GM23248 (cell line): Measurements from ENCODE around the gene MVB12B. TPM values are rescaled to one million over a fixed set of nuclear protein-coding genes. Genes with fewer than 3 reads are reported as not detected.

Experiments
- DNase-seq: peaks from one replicate; pipeline ENCODE4 v3.0.0-alpha.2; 2015
- H2AFZ ChIP-seq: fragments of 200-600 bp; sonication (generic); 2 replicates; pipeline ENCODE4 v1.6.1; 2016; ENCODE audit warnings: antibody characterized with exemption
- H3F3A ChIP-seq: fragments of 200-600 bp; sonication (generic); 2 replicates; pipeline ENCODE4 v1.6.1; 2016; ENCODE audit warnings: mild to moderate bottlenecking, antibody characterized with exemption, mixed run types; ENCODE audit not compliant: insufficient read depth
- H3K27ac ChIP-seq: fragments of 200-600 bp; sonication (generic); 2 replicates; pipeline ENCODE4 v1.5.1; 2016; ENCODE audit warnings: mild to moderate bottlenecking
- H3K27me3 ChIP-seq: fragments of 200-600 bp; sonication (generic); replicated peaks from 2 replicates; pipeline ENCODE4 v1.6.1; 2016; ENCODE audit warnings: mild to moderate bottlenecking; ENCODE audit not compliant: insufficient read depth
- H3K36me3 ChIP-seq: fragments of 200-600 bp; sonication (generic); 2 replicates; pipeline ENCODE4 v1.6.1; 2016; ENCODE audit warnings: low read depth, mild to moderate bottlenecking
- H3K4me1 ChIP-seq: fragments of 200-600 bp; sonication (generic); 2 replicates; pipeline ENCODE4 v1.6.1; 2016; ENCODE audit warnings: mild to moderate bottlenecking; ENCODE audit not compliant: insufficient read depth
- H3K4me2 ChIP-seq: fragments of 200-600 bp; sonication (generic); one replicate; pipeline ENCODE4 v1.6.1; 2016; ENCODE audit warnings: mild to moderate bottlenecking; ENCODE audit not compliant: unreplicated experiment
- H3K4me3 ChIP-seq: fragments of 200-600 bp; sonication (generic); 2 replicates; pipeline ENCODE4 v1.5.1; 2016; ENCODE audit warnings: mild to moderate bottlenecking
- H3K79me2 ChIP-seq: fragments of 200-600 bp; sonication (generic); 2 replicates; pipeline ENCODE4 v1.6.1; 2016; ENCODE audit warnings: mild to moderate bottlenecking; ENCODE audit not compliant: insufficient read depth
- H3K9ac ChIP-seq: fragments of 200-600 bp; sonication (generic); 2 replicates; pipeline ENCODE4 v1.6.1; 2016; ENCODE audit warnings: mild to moderate bottlenecking
- H3K9me2 ChIP-seq: fragments of 200-600 bp; sonication (generic); 2 replicates; pipeline ENCODE4 v1.6.1; 2016; ENCODE audit warnings: mixed run types, mild to moderate bottlenecking, moderate library complexity; ENCODE audit not compliant: insufficient read depth
- H3K9me3 ChIP-seq: fragments of 200-600 bp; sonication (generic); one replicate; pipeline ENCODE4 v1.6.1; 2017; ENCODE audit warnings: low read depth
- H4K20me1 ChIP-seq: fragments of 200-600 bp; sonication (generic); 2 replicates; pipeline ENCODE4 v1.6.0; 2016; ENCODE audit not compliant: insufficient read depth
- EZH2 ChIP-seq: fragments of 200-600 bp; sonication (generic); IDR thresholded peaks from 2 replicates; pipeline ENCODE4 v1.6.1; 2018; ENCODE audit warnings: antibody characterized with exemption, mild to moderate bottlenecking; ENCODE audit not compliant: insufficient read depth, poor library complexity, severe bottlenecking
- EZH2phosphoT487 ChIP-seq: fragments of 200-600 bp; sonication (generic); IDR thresholded peaks from 2 replicates; pipeline ENCODE4 v1.6.1; 2018; ENCODE audit warnings: antibody characterized with exemption, moderate library complexity, mild to moderate bottlenecking, low read depth; ENCODE audit not compliant: insufficient read depth
- WGBS, 2 experiments: methylation state at CpG; one replicate each; pipeline ENCODE4 v1.1.6; 2015 to 2017; ENCODE audit warnings: low lambda C conversion rate in 2 of 2, low coverage in 1 of 2; ENCODE audit errors: missing lambda C conversion rate in 2 of 2; 5-methylcytosine and 5-hydroxymethylcytosine counted together
- in situ Hi-C: fragments of 300-500 bp; cut with MboI; formaldehyde crosslinking; loops from 2 replicates; pipeline ENCODE4 v1.15.0; 2020
- polyA plus RNA-seq: library from polyadenylated mRNA; unstranded; fragments of >200 nt; fragmentation: Nextera tagmentation; extraction: Ambion mirVana; gene quantifications from 2 replicates; pipeline ENCODE4 v1.2.1, GENCODE V29; 2016
- total RNA-seq: library from RNA; depleted of rRNA; stranded (reverse); fragments of >200 nt; shearing (Covaris generic); gene quantifications from 2 replicates; pipeline ENCODE4 v1.2.3, GENCODE V29; 2014

MVB12B gene
- total and polyA plus RNA-seq, 2 experiments from 2014 or later = 2.4 to 5.5 TPM

DNA sequence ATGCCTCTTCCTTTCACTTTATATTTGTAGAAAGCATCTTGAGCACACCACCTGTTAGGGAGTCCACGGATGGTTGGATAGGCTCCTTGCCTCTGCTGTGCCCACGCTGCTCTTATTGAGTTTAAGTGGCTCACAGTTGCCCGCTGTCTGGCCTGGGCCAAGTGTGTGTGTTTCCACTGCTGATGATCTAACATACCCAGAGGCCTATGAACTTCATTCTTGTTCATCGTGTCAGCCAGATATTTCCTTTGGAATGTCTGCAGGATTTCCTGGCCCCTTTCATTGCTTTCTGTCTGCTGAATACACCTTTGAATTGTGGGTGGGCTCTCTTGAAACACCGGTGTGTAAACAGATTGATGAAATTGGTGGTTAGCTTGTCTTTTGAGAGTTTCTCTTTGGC, 46.6 kb downstream of the MVB12B start:
- TF ChIP-seq EZH2 = no peak
- TF ChIP-seq EZH2phosphoT487 = no peak
- H2AFZ ChIP-seq = no peak overlapping the region
- in situ Hi-C loops = no loop called here

DNA sequence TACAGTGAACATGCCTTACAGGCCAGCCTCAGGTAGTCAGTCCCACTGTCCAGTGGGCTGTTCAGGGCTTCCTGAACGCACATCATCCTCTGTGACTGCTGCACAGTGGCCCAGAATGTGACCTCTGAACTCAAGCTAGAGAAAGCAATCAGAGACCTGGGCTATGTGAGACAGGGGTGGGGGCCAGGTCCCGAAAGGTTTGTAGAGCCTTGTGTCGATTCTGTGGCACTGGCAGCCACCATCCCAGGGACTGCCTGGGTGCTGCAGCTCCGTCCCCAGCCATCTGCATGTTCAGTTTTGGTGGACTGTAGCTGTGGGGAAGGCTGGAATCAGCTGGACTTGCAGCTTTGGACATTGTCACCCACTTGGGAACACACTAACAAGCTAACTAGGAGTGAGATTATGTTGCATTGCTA, 47.7 kb downstream of the MVB12B start:
- Histone ChIP-seq H3F3A (peaks cover 26% of the 10 kb centered on the region), H3K27me3 (no peaks in the 10 kb centered on the region), H3K36me3 (no peaks in the 10 kb centered on the region), H3K4me2 (no peak overlapping the region), H3K79me2 (0 out of 2 replicates have a peak, but pooled peaks cover 3% of the 10 kb centered on the region), H3K4me3 (no peak overlapping the region), H3K9me3 (no peaks in the 10 kb centered on the region), H3K9me2 (no peaks in the 10 kb centered on the region), H2AFZ (no peak overlapping the region), H3K4me1 (peaks cover 30% of the 10 kb centered on the region), H3K27ac (no peak overlapping the region), H4K20me1 (no peaks in the 10 kb centered on the region), H3K9ac (no peak overlapping the region)
- in situ Hi-C loops = no loop called here
- no peak for DNase-seq
- TF ChIP-seq EZH2 (no peak), EZH2phosphoT487 (no peak)
- WGBS, 2 experiments = 94 to 97% methylated on average over 4 of the region's 4 CpGs

More for the DNA sequence above, 46.6 kb downstream of the MVB12B start:
- Histone ChIP-seq H3K27me3 (no peaks in the 10 kb centered on the region), H3K36me3 (no peaks in the 10 kb centered on the region), H3K4me3 (no peak overlapping the region), H3K79me2 (0 out of 2 replicates have a peak, but pooled peaks cover 3% of the 10 kb centered on the region), H3K4me2 (no peak overlapping the region), H3F3A (peaks cover 26% of the 10 kb centered on the region), H3K9ac (no peak overlapping the region), H3K9me2 (no peaks in the 10 kb centered on the region), H4K20me1 (no peaks in the 10 kb centered on the region), H3K4me1 (peaks cover 30% of the 10 kb centered on the region), H3K27ac (no peak overlapping the region), H3K9me3 (no peaks in the 10 kb centered on the region)
- WGBS, 2 experiments = 63 to 71% methylated on average over 5 of the region's 5 CpGs
- peak; percentile 62 for DNase-seq

DNA sequence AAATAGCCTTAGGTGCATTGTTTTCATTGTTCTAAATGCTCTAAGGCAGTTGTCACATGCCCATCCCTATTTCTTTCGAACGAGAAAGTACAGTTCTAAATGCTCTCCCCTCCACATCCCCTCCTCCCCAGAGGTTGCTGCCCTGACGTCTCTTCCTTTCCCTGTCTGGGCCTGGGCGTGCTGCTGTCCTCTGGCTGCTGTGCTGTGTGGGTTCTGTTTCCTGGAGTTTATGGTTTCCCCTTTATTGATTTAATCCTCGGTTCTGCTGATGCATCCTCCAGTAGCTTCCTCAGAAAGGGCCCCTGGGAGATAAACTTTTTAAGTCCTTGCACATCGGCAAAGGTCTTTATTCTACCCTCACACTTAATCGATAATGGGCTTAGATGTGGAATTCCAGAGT, 48.8 kb downstream of the MVB12B start:
- TF ChIP-seq EZH2phosphoT487 = no peak
- no peak for TF ChIP-seq EZH2
- H3K4me2 ChIP-seq = peak overlapping the region; percentile 87
- H3K4me1 ChIP-seq = peaks cover 36% of the 10 kb centered on the region
- peaks cover 26% of the 10 kb centered on the region for H3F3A ChIP-seq
- no peaks in the 10 kb centered on the region for H4K20me1 ChIP-seq
- in situ Hi-C loops = no loop called here
- no peaks in the 10 kb centered on the region for H3K9me3 ChIP-seq
- H3K79me2 ChIP-seq = 0 out of 2 replicates have a peak, but pooled peaks cover 3% of the 10 kb centered on the region
- peak overlapping the region; percentile 77 for H3K9ac ChIP-seq
- H3K9me2 ChIP-seq = no peaks in the 10 kb centered on the region
- H3K4me3 ChIP-seq = peak overlapping the region; percentile 59
- H3K27ac ChIP-seq = peak overlapping the region; percentile 69
- peak; percentile 76 for DNase-seq
- WGBS, 2 experiments = 7% methylated on average over 7 of the region's 7 CpGs
- no peaks in the 10 kb centered on the region for H3K36me3 ChIP-seq
- H3K27me3 ChIP-seq = no peaks in the 10 kb centered on the region
- peak overlapping the region; percentile 99 for H2AFZ ChIP-seq

DNA sequence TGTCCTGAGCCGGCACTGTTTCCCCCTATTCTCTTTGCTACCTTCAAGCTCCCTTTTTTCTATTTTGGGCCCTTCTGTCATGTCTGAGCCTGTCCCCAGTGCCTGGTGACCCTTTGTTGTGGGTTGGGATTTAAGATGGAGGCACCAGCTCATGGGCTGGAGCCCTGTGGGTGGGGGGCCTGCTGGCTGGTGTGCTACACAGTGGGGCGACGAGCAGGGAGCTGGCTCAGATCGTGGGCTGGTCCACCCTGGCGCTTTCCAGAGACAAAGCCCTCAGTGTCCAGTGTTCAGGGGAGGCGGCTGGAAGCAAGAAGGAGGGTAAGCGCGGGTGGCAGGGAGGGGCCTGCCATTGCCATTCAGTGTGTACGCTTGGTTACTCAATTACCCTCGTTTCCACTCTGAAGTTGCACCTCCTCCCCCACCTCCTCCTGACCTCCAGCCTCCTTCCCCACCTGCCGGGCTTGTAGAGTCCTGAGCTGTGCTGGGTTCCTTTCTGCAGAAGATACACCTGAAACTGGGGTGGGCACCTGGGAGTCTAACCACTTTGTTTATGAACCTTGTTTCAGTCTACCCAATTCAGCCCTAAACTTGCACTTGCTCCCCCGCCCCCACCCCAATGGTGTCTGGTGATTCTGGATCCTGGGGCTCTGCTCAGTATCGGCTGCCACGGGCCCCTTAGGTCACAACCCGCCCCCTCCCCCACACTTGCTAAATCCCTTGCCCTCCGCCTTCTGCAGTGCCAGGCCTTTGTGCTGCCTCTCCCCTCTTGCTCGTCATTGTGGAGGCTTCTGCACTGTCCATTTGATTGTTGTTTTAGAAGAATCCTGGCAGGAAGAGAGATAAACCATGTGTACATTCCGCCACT, 49.9 kb downstream of the MVB12B start:
- TF ChIP-seq EZH2 (no peak), EZH2phosphoT487 (no peak)
- H4K20me1 ChIP-seq = no peaks in the 10 kb centered on the region
- H3K4me1 ChIP-seq = peaks cover 37% of the 10 kb centered on the region
- in situ Hi-C loops = no loop called here
- peak overlapping the region; percentile 69; the same call in 1 of the 2 replicates for H3K27ac ChIP-seq
- peaks cover 26% of the 10 kb centered on the region for H3F3A ChIP-seq
- H3K4me3 ChIP-seq = no peak overlapping the region
- H3K9ac ChIP-seq = peak overlapping the region; percentile 77
- no peaks in the 10 kb centered on the region for H3K9me3 ChIP-seq
- H3K9me2 ChIP-seq = no peaks in the 10 kb centered on the region
- DNase-seq = no peak
- H3K79me2 ChIP-seq = 0 out of 2 replicates have a peak, but pooled peaks cover 3% of the 10 kb centered on the region
- no peaks in the 10 kb centered on the region for H3K27me3 ChIP-seq
- 89% methylated on average over 16 to 18 of the region's 18 CpGs for WGBS, 2 experiments
- H2AFZ ChIP-seq = peak overlapping the region; percentile 99
- no peaks in the 10 kb centered on the region for H3K36me3 ChIP-seq
- no peak overlapping the region for H3K4me2 ChIP-seq
